Activated CD4-positive, alpha-beta T cell treated with anti-CD3 and anti-CD28 coated beads, Interleukin-2, amount 50 U/mL, for 24 hours (primary cell): ENCODE measurements around the gene EGFL7.

ENCODE experiments used
- DNase-seq, 2 donors: peaks; one replicate each; pipeline ENCODE4 v3.0.0-alpha.2; 2020; ENCODE audit warnings: low read depth in 1 of 2, low spot score in 1 of 2

The EGFL7 gene

GRCh38 chr9:136662656-136663581 lies at the start of gene EGFL7:
EGFL7 (plus strand) TSS chr9:136662916; CDS start chr9:136668283, 5,367 bp downstream.
- DNase-seq: no peak

GRCh38 chr9:136613824-136614371 lies 48.8 kb upstream of the EGFL7 start:
- no peak for DNase-seq

GRCh38 chr9:136614372-136614922 lies 48.3 kb upstream of the EGFL7 start:
- no peak for DNase-seq

DNA sequence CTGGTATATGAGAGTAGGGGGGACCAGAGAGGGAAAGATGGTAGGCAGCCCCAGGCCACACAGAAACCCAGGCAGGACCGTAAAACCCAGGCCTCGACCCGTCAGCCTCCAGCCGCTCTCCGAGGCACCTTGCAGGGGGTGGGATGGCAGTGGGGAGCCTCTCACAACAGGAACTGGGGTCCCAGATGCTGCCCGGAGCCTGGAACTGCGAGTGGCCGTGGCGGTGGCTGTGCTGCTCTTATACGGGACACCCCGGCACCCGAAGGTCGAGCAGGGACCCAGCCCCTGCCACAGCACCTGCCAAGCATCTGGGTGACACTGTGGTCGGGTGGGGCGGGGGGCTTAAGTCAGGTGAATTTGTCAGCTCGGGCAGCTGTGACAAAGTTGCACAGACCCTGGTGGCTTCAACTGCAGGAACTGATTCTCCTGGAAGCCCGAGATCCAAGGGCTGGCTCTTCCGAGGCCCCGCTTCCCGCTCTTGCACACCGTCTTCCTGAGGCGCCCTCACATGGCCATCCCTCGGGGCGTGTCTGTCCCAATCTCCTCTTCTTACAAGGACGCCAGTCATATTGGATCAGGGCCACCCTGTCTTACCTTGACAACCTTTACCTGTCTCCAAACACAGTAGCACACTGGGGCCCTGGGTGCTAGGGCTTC lies 47.6 kb upstream of the EGFL7 start:
- DNase-seq: no peak

DNA sequence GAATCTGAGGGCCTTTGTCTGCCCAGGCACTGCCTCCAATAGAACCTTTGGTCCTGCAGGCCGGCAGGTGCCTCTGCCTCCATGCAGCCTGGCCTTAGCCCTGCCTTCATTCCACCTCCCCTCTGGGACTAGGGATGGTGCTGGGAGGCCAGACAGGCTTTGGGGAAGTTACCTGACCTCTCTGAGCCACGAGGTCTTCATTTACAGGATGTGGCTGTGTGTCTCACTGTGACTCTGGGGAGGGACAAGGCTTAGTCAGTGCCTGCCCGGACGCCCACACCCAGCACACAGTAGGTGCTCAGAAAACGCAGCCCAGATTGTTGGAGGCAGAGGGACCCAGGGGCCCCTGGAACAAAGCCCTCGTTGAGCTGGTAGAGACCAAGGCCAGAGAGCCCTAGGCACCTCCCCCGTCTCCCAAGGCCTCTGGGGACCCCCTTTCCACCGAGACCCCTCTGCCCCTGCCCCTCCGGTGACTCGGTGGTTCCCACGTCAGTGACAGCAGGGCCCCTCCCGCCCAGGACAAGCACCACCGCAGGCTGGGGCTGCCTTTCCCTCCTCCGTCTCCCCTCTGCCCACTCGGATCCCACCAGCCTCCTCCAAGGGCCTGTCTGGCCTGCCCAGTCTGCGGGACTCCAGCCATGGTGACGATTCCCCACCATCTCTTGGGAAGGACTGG lies 46.9 kb upstream of the EGFL7 start:
- no peak for DNase-seq

DNA sequence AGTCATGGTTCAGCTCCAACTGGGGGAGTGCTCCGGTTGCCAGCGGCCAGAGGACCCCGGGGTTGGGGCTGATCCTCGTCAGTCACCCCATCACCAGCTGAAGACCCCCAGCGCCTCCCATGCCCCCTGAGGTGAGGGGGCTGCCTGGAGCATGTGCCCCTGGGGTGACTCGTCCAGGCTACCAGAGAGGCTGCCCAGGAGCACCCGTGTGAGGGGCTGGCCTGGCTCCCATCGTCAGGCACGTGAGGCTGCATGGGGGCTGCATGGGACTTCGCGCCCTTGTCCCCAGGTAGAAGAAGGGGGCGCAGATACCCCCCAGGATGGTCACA lies 46.4 kb upstream of the EGFL7 start:
- no peak for DNase-seq

GRCh38 chr9:136616948-136617695 lies 45.6 kb upstream of the EGFL7 start:
- DNase-seq: no peak

GRCh38 chr9:136617746-136618579 lies 44.8 kb upstream of the EGFL7 start:
- DNase-seq: no peak

- no peak for DNase-seq
Observed at GRCh38 chr9:136618580-136619547, 43.9 kb upstream of the EGFL7 start.

DNA sequence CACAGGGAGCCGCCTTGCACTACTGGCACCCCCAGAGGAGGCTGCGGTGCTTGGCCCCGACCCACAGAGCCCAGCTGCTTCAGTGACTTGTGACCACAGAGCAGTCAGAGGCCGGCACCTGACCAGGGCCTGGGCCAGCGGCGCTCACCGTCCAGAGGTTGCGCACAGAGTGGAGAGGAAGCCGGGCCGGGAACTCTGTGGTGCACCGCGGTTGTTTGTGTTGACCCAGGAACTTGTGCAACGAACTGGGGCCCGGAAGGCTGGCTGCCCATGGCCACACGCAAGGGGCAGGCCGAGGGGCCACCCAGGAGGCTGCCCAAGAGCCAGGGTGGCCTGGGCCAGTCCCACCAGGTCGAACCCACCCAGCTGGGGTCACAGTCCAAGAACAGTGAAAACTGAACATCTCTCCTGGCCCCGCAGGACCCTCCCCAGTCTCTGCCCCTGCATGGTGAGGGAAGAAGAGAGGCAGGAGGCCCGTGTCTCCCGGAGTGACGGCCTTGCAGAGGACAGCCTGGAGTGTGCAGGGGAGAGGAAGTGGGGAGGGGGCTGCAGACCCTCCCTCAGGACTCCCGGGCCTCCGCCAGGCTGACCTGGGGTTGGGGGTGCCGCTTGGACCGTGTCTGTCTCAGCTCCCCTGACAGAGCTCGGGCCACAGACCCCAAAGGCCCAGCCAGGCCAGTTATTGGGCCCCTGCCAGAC lies 42.8 kb upstream of the EGFL7 start:
- no peak for DNase-seq

DNA sequence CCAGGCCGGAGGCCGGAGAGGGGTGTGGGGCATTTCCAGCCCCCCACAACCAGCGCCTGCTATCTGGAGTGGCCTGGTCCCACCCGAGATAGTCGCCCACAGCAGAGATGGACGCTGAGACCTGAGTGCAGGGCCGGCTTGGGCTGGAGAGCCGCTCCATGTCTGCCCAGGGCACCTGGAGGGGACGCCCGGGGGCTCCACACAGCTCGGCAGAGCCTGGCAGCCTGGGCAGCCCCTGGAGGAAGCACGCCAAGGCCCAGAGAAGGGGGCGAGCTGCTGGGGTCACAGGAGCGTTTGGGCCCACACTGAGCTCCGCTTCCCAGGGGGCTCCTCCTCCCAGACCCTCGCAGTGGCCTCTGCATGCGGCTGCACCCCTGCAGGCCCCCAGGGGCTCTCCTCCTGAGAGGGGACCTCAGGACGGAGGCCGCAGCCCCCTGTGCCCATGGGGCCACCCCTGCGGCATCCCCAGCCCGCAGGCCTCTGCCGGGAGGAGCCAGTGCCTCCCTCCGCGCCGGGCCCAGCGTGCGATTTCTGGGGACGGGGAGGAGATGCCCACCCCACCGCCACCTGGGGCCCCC lies 42.2 kb upstream of the EGFL7 start:
- DNase-seq: no peak

DNA sequence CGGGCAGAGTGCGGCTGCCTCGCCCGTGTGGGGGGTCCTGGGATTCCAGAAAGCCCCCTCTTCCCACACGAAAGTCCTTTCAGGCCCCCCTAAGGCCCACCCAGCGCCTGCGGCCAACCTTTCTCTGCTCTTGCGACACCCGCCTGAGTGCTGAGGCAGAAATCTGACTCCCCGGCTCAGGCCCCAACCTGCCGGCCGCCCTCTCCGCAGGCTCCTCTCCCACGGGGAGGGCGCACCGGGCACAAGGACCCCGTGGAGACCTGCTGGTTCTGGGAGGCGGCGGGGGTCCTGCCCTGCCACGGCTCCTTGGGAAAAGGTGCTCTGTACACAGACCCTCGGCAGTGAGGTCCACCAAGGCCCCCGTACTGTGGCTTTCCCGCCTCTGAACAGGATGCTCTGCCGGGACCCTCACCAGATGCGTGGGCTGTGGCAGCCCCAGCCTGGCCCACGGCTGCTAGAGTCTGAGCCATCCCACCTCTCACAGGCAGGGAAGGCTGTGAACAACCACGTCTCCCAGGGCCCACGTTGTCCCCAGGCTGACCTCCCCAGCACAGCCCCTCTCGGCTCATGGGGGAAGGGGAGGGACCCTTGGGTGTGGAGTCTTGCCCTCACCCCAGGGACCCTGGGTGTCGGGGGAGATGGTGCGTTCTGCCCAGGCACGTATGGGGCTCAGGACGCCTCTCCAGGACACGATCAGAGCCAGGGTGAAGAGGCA lies 41.5 kb upstream of the EGFL7 start:
- no peak for DNase-seq

- DNase-seq: no peak
Observed at GRCh38 chr9:136621734-136622093, 41.0 kb upstream of the EGFL7 start.

- DNase-seq: no peak
Observed at GRCh38 chr9:136622538-136622948, 40.2 kb upstream of the EGFL7 start.

GRCh38 chr9:136623016-136623841 lies 39.5 kb upstream of the EGFL7 start:
- DNase-seq: no peak

- DNase-seq: no peak
Observed at GRCh38 chr9:136623842-136624183, 38.9 kb upstream of the EGFL7 start.
